ENCODE measurements around the gene OAS3. TPM values are rescaled to one million over a fixed set of nuclear protein-coding genes. Genes with fewer than 3 reads are reported as not detected.
"Not testable (repeated sequence)": the region's sequence is repeated elsewhere in the genome, so short reads cannot be mapped to it uniquely, and the experiment has no call there.

OAS3 gene
- total RNA-seq, 1 experiment from 2014 or later, result 29.5 TPM

DNA sequence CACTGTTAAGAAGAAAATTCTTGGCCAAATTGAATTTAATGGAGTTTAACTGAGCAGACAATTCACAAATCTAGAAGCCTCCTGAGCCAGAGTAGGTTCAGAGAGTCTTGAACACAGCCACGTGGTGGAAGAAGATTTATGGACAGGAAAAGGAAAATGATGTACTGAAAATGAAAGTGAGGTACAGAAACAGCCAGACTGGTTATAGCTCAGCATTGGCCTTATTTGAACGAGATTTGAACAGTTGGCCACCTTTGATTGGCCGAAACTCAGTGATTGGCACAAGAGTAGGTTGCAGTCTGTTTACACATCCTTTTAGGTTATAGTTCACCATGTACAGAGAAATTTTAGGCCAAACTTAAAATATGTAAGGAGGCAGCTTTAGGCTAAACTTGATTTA, 50.0 kb downstream of the OAS3 start:
- no peak for ATAC-seq
- ChIA-PET RAD21 (ENCODE audit: low non-redundant PET in 1 of 2, low total read pairs in 2 of 2, uncharacterized antibody in 2 of 2, unreplicated experiment in 2 of 2) (interaction anchor here in 1 of 2 experiments (0.6 kb wide), 1 partner anchor 60 kb away, joined by 3 read pairs; no protein-coding TSS in a partner anchor), POLR2A (no interaction called here), CTCF (interaction anchor here (1.4 kb wide), 1 partner anchor 10 kb away, joined by 4 read pairs; no protein-coding TSS in a partner anchor)
- Histone ChIP-seq H3K36me3 (ENCODE audit: control insufficient read depth in 1 of 2, insufficient read depth in 2 of 2, low read length in 2 of 2) (no peaks in the 10 kb centered on the region), H4K20me1 (ENCODE audit: insufficient read depth) (no peaks in the 10 kb centered on the region), H3K4me3 (replicated peaks in 1 of 2; ENCODE audit: low read depth in 1 of 2, low read length in 2 of 2) (no peak overlapping the region), H2AFZ (ENCODE audit: low read depth, low read length, poor library complexity, severe bottlenecking) (no peak overlapping the region), H3K79me2 (ENCODE audit: insufficient read depth, low read length) (no peaks in the 10 kb centered on the region), H3K9me3 (ENCODE audit: control insufficient read depth in 1 of 2, insufficient read depth in 1 of 2, low read depth in 1 of 2, low read length in 2 of 2) (peaks cover 5 to 9% of the 10 kb centered on the region in 2 experiments; a peak in 2 of 4 replicates), H3K4me2 (ENCODE audit: low read length) (no peak overlapping the region), H3K9ac (ENCODE audit: low read length) (no peak overlapping the region), H3K27ac (ENCODE audit: low read depth, low read length) (no peak overlapping the region), H3K4me1 (ENCODE audit: control insufficient read depth in 1 of 2, insufficient read depth in 2 of 2, low read length in 2 of 2) (no peaks in the 10 kb centered on the region), H3K27me3 (ENCODE audit: insufficient read depth, low read length) (no peaks in the 10 kb centered on the region), H3K9me2 (ENCODE audit: insufficient read depth) (no peaks in the 10 kb centered on the region)
- no TSS peak for BruUV-seq (replicated peaks)
- TF ChIP-seq, protein P1, sequence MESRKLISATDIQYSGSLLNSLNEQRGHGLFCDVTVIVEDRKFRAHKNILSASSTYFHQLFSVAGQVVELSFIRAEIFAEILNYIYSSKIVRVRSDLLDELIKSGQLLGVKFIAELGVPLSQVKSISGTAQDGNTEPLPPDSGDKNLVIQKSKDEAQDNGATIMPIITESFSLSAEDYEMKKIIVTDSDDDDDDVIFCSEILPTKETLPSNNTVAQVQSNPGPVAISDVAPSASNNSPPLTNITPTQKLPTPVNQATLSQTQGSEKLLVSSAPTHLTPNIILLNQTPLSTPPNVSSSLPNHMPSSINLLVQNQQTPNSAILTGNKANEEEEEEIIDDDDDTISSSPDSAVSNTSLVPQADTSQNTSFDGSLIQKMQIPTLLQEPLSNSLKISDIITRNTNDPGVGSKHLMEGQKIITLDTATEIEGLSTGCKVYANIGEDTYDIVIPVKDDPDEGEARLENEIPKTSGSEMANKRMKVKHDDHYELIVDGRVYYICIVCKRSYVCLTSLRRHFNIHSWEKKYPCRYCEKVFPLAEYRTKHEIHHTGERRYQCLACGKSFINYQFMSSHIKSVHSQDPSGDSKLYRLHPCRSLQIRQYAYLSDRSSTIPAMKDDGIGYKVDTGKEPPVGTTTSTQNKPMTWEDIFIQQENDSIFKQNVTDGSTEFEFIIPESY (IDR thresholded peaks at IDR 0.05; ENCODE audit: extremely low read depth, insufficient replicate concordance, low read length), result no peak
- TF ChIP-seq POLR2A (IDR thresholded peaks at IDR 0.05; ENCODE audit: borderline replicate concordance, extremely low read depth, insufficient read depth, insufficient read length) (no peak), CEBPB (IDR thresholded peaks at IDR 0.05; ENCODE audit: low read depth) (no peak), RAD21 (IDR thresholded peaks at IDR 0.05; ENCODE audit: low read depth) (no peak), SP1 (IDR thresholded peaks at IDR 0.05; ENCODE audit: low read depth) (no peak), EGR1 (IDR thresholded peaks at IDR 0.05; ENCODE audit: low read depth) (no peak), EZH2phosphoT487 (IDR thresholded peaks at IDR 0.05; ENCODE audit: borderline replicate concordance) (no peak), FOSL1 (IDR thresholded peaks at IDR 0.05; ENCODE audit: low read depth) (no peak), ELF1 (IDR thresholded peaks at IDR 0.05; ENCODE audit: borderline replicate concordance, low read depth) (no peak), EZH2 (IDR thresholded peaks at IDR 0.05) (no peak), MAX (IDR thresholded peaks at IDR 0.05) (no peak), SIN3A (IDR thresholded peaks at IDR 0.05; ENCODE audit: low read depth) (no peak), JUND (IDR thresholded peaks at IDR 0.05) (no peak), CBX3 (IDR thresholded peaks at IDR 0.05; ENCODE audit: low read depth) (no peak), ZFX (IDR thresholded peaks at IDR 0.05) (no peak)
- TF ChIP-seq, protein P2, sequence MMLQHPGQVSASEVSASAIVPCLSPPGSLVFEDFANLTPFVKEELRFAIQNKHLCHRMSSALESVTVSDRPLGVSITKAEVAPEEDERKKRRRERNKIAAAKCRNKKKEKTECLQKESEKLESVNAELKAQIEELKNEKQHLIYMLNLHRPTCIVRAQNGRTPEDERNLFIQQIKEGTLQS (IDR thresholded peaks at IDR 0.05), result no peak
- TF ChIP-seq, protein P3, sequence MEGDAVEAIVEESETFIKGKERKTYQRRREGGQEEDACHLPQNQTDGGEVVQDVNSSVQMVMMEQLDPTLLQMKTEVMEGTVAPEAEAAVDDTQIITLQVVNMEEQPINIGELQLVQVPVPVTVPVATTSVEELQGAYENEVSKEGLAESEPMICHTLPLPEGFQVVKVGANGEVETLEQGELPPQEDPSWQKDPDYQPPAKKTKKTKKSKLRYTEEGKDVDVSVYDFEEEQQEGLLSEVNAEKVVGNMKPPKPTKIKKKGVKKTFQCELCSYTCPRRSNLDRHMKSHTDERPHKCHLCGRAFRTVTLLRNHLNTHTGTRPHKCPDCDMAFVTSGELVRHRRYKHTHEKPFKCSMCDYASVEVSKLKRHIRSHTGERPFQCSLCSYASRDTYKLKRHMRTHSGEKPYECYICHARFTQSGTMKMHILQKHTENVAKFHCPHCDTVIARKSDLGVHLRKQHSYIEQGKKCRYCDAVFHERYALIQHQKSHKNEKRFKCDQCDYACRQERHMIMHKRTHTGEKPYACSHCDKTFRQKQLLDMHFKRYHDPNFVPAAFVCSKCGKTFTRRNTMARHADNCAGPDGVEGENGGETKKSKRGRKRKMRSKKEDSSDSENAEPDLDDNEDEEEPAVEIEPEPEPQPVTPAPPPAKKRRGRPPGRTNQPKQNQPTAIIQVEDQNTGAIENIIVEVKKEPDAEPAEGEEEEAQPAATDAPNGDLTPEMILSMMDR (IDR thresholded peaks at IDR 0.05 in 2 of 3, conservative IDR thresholded peaks at IDR 0.05 in 1 of 3; ENCODE audit: borderline replicate concordance in 1 of 3, insufficient read depth in 1 of 3, low read depth in 2 of 3, low read length in 2 of 3), result no peak
- intact Hi-C loops (cut with micrococcal nuclease), result no loop called here
- no peak for DNase-seq (ENCODE audit: low read depth, low spot score)

DNA sequence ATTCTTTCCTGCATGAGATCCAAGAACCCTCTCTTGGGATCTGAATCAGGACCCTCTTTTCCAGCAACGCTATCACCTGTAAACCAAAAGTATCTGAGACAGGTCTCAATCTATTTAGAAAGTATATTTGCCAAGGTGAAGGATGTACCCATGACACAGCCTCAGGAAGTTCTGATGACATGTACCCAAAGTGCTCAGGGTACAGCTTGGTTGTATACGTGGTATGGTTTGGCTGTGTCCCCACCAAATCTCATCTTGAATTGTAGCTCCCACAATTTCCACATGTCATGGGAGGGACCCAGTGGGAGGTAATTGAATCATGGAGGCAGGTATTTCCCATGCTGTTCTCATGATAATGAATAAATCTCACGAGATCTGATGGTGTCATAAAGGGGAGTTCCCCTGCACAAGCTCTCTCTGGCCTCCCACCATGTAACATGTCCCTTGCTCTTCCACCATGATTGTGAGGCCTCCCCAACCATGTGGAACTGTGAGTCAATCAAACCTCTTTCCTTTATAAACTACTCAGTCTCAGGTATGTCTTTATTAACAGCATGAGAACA, 50.6 kb downstream of the OAS3 start:
- H3K27ac ChIP-seq (ENCODE audit: low read depth, low read length); DNase-seq (ENCODE audit: low read depth, low spot score); H3K27me3 ChIP-seq (ENCODE audit: insufficient read depth, low read length); H3K79me2 ChIP-seq (ENCODE audit: insufficient read depth, low read length); H3K4me2 ChIP-seq (ENCODE audit: low read length); ATAC-seq; H3K36me3 ChIP-seq (ENCODE audit: control insufficient read depth in 1 of 2, insufficient read depth in 2 of 2, low read length in 2 of 2); POLR2A ChIA-PET; H2AFZ ChIP-seq (ENCODE audit: low read depth, low read length, poor library complexity, severe bottlenecking); BruUV-seq (replicated peaks); intact Hi-C loops (cut with micrococcal nuclease); H3K4me3 ChIP-seq (replicated peaks in 1 of 2; ENCODE audit: low read depth in 1 of 2, low read length in 2 of 2); H3K9me3 ChIP-seq (ENCODE audit: control insufficient read depth in 1 of 2, insufficient read depth in 1 of 2, low read depth in 1 of 2, low read length in 2 of 2); H3K9me2 ChIP-seq (ENCODE audit: insufficient read depth); H3K4me1 ChIP-seq (ENCODE audit: control insufficient read depth in 1 of 2, insufficient read depth in 2 of 2, low read length in 2 of 2); H4K20me1 ChIP-seq (ENCODE audit: insufficient read depth); H3K9ac ChIP-seq (ENCODE audit: low read length): not testable (repeated sequence)
- ChIA-PET CTCF (interaction anchor here (1.4 kb wide), 1 partner anchor 9 kb away, joined by 4 read pairs; no protein-coding TSS in a partner anchor), RAD21 (ENCODE audit: low non-redundant PET in 1 of 2, low total read pairs in 2 of 2, uncharacterized antibody in 2 of 2, unreplicated experiment in 2 of 2) (interaction anchor here in 1 of 2 experiments (0.6 kb wide), 1 partner anchor 60 kb away, joined by 3 read pairs; no protein-coding TSS in a partner anchor)
